Upper lobe of right lung (tissue), 1 donor: ENCODE measurements around the gene CLEC16A. TPM values are rescaled to one million over a fixed set of nuclear protein-coding genes. Genes with fewer than 3 reads are reported as not detected.

ENCODE experiments used
- ATAC-seq: fragments of 200-7000 bp; cut with Tn5 transposase; one replicate; pipeline ENCODE4 v1.9.1; 2020; ENCODE audit warnings: mild to moderate bottlenecking, moderate library complexity
- DNase-seq: peaks from one replicate; pipeline ENCODE4 v3.0.0-alpha.2; 2020
- H3K27ac ChIP-seq: fragments of 200-600 bp; one replicate; pipeline ENCODE4 v1.8.0; 2022
- H3K27me3 ChIP-seq: fragments of 200-600 bp; one replicate; pipeline ENCODE4 v1.8.0; 2022; ENCODE audit warnings: mild to moderate bottlenecking
- H3K36me3 ChIP-seq: fragments of 200-600 bp; one replicate; pipeline ENCODE4 v1.8.0; 2022
- H3K4me1 ChIP-seq: fragments of 200-600 bp; one replicate; pipeline ENCODE4 v1.8.0; 2022
- H3K4me3 ChIP-seq: fragments of 200-600 bp; one replicate; pipeline ENCODE4 v1.8.0; 2022; ENCODE audit warnings: mild to moderate bottlenecking
- H3K9me3 ChIP-seq: fragments of 200-600 bp; one replicate; pipeline ENCODE4 v1.8.0; 2022
- CTCF ChIP-seq: fragments of 200-600 bp; IDR thresholded peaks from one replicate; pipeline ENCODE4 v1.8.0; 2022; ENCODE audit warnings: antibody characterized with exemption
- intact Hi-C: fragments of 100-400 bp; cut with DNase I; formaldehyde crosslinking; loops from one replicate; pipeline ENCODE4 v1.11.0; 2022
- total RNA-seq: library from RNA; stranded (reverse); fragmentation: NEBNext Ultra II Directional; extraction: Animal tissue kit (Norgen Biotek cat#: 25700); gene quantifications from one replicate; pipeline ENCODE4 v1.2.1, GENCODE V29; 2021
- donor health status: DM: no; HTN: yes; CAD: no; lungs with severe emphysema.

The CLEC16A gene
- total RNA-seq, 1 donor from 2014 or later = 36.9 TPM

GRCh38 chr16:11169641-11170040 is 225.3 kb downstream of the CLEC16A start:
- H3K4me1 ChIP-seq = no peaks in the 10 kb centered on the region
- ATAC-seq (no peak), DNase-seq (no peak)
- peaks cover 5% of the 10 kb centered on the region for H3K36me3 ChIP-seq
- TF ChIP-seq CTCF = no peak
- H3K27ac ChIP-seq = no peak overlapping the region
- H3K9me3 ChIP-seq = no peaks in the 10 kb centered on the region
- H3K4me3 ChIP-seq = no peak overlapping the region
- H3K27me3 ChIP-seq = no peaks in the 10 kb centered on the region
- intact Hi-C loops = no loop called here

GRCh38 chr16:11170201-11170600 is 225.8 kb downstream of the CLEC16A start:
- DNase-seq (no peak), ATAC-seq (no peak)
- Histone ChIP-seq H3K27ac (no peak overlapping the region), H3K9me3 (no peaks in the 10 kb centered on the region), H3K4me1 (no peaks in the 10 kb centered on the region), H3K27me3 (no peaks in the 10 kb centered on the region), H3K4me3 (no peak overlapping the region), H3K36me3 (peaks cover 5% of the 10 kb centered on the region)
- intact Hi-C loops = no loop called here
- TF ChIP-seq CTCF = no peak

GRCh38 chr16:11170696-11171447 is 226.5 kb downstream of the CLEC16A start:
- intact Hi-C loops = no loop called here
- H3K36me3 ChIP-seq = peaks cover 5% of the 10 kb centered on the region
- DNase-seq (no peak), ATAC-seq (no peak)
- no peak overlapping the region for H3K4me3 ChIP-seq
- no peaks in the 10 kb centered on the region for H3K9me3 ChIP-seq
- H3K4me1 ChIP-seq = no peaks in the 10 kb centered on the region
- H3K27me3 ChIP-seq = no peaks in the 10 kb centered on the region
- no peak overlapping the region for H3K27ac ChIP-seq
- no peak for TF ChIP-seq CTCF

- H3K4me1 ChIP-seq = no peaks in the 10 kb centered on the region
Observed at GRCh38 chr16:11171448-11171709, 227.0 kb downstream of the CLEC16A start.

GRCh38 chr16:11171757-11172299 is 227.5 kb downstream of the CLEC16A start:
- no peak for TF ChIP-seq CTCF
- DNase-seq (no peak), ATAC-seq (no peak)
- no peaks in the 10 kb centered on the region for H3K4me1 ChIP-seq
- H3K27ac ChIP-seq = no peak overlapping the region
- peaks cover 5% of the 10 kb centered on the region for H3K36me3 ChIP-seq
- no peaks in the 10 kb centered on the region for H3K9me3 ChIP-seq
- no peak overlapping the region for H3K4me3 ChIP-seq
- H3K27me3 ChIP-seq = no peaks in the 10 kb centered on the region
- intact Hi-C loops = no loop called here

More at GRCh38 chr16:11171448-11171709, 227.0 kb downstream of the CLEC16A start:
- peaks cover 5% of the 10 kb centered on the region for H3K36me3 ChIP-seq
- TF ChIP-seq CTCF = no peak
- DNase-seq = no peak
- intact Hi-C loops = no loop called here
- H3K27ac ChIP-seq = no peak overlapping the region
- no peaks in the 10 kb centered on the region for H3K27me3 ChIP-seq
- no peak for ATAC-seq
- no peaks in the 10 kb centered on the region for H3K9me3 ChIP-seq
- H3K4me3 ChIP-seq = no peak overlapping the region
